HCT116 (cell line): Measurements from ENCODE around the gene ZNF606. TPM values are rescaled to one million over a fixed set of nuclear protein-coding genes. Genes with fewer than 3 reads are reported as not detected.

Experiments used
- ATAC-seq: fragments of 200-7000 bp; cut with Tn5 transposase; 2 replicates; pipeline ENCODE4 v1.9.1; 2020; ENCODE audit warnings: mild to moderate bottlenecking, moderate library complexity
- BruUV-seq: library from RNA; stranded (reverse); fragments of 400-500 nt; replicated peaks from 2 replicates; lab custom pipeline; 2021; lab: Mats Ljungman, UMichigan
- CTCF ChIA-PET: fragments of 300-600 bp; sonication (Branson Sonifier 250); formaldehyde crosslinking; loops from one replicate; lab custom pipeline; 2021; ENCODE audit warnings: antibody characterized with exemption; lab: Charles Lee
- POLR2A ChIA-PET: fragments of 300-600, 350-600 bp; sonication (Branson Sonifier 250); formaldehyde crosslinking; loops from one replicate; lab custom pipeline; 2021; ENCODE audit warnings: antibody characterized with exemption; lab: Charles Lee
- RAD21 ChIA-PET, 2 experiments: fragments of 300-600 bp; sonication (Branson Sonifier 250); formaldehyde crosslinking; loops; one replicate each; lab custom pipeline; 2023; ENCODE audit warnings: low total read pairs in 2 of 2; ENCODE audit not compliant: uncharacterized antibody in 2 of 2, unreplicated experiment in 2 of 2, low non-redundant PET in 1 of 2; lab: Charles Lee
- DNase-seq: peaks from one replicate; pipeline ENCODE4 v3.0.0-alpha.2; 2010; ENCODE audit warnings: low read depth, low spot score
- H2AFZ ChIP-seq: fragments of 200-600 bp; shearing (Covaris generic), sonication (generic); 2 replicates; pipeline ENCODE4 v1.6.1; 2017; ENCODE audit warnings: low read depth, mixed run types, mixed read lengths, antibody characterized with exemption, low read length; ENCODE audit not compliant: poor library complexity, severe bottlenecking
- H3K27ac ChIP-seq: 2 replicates; pipeline ENCODE4 v1.5.1; 2012; ENCODE audit warnings: low read depth, low read length
- H3K27me3 ChIP-seq: fragments of 200-600 bp; sonication (generic); 2 replicates; pipeline ENCODE4 v1.6.1; 2016; ENCODE audit warnings: mixed run types, low read length, mixed read lengths; ENCODE audit not compliant: insufficient read depth
- H3K36me3 ChIP-seq, 2 experiments: fragments of 200-500 bp in 1 of 2; fragments of 200-600 bp in 1 of 2; sonication (Bioruptor generic) in 1 of 2; sonication (generic) in 1 of 2; 2 replicates each; pipeline versions ENCODE4 v1.5.1 to v1.6.1; 2014 to 2016; ENCODE audit warnings: low read length in 2 of 2, inconsistent platforms in 1 of 2, mixed read lengths in 1 of 2, mixed run types in 1 of 2; ENCODE audit not compliant: insufficient read depth in 2 of 2, control insufficient read depth in 1 of 2
- H3K4me1 ChIP-seq, 2 experiments: fragments of 200-600 bp in 1 of 2; sonication (generic) in 1 of 2; 2 replicates each; pipeline versions ENCODE4 v1.5.1 to v1.6.1; 2012 to 2017; ENCODE audit warnings: low read length in 2 of 2, inconsistent platforms in 1 of 2, mild to moderate bottlenecking in 1 of 2, mixed read lengths in 1 of 2, mixed run types in 1 of 2, moderate library complexity in 1 of 2; ENCODE audit not compliant: insufficient read depth in 2 of 2, control insufficient read depth in 1 of 2
- H3K4me2 ChIP-seq: fragments of 200-600 bp; sonication (generic); 2 replicates; pipeline ENCODE4 v1.6.1; 2017; ENCODE audit warnings: mixed run types, low read length, mixed read lengths
- H3K4me3 ChIP-seq, 2 experiments: fragments of 200-600 bp in 1 of 2; sonication (generic) in 1 of 2; replicated peaks in 1 of 2; 2 replicates each; pipeline ENCODE4 v1.5.1; 2011 to 2016; ENCODE audit warnings: low read length in 2 of 2, control low read depth in 1 of 2, low read depth in 1 of 2, mild to moderate bottlenecking in 1 of 2, mixed read lengths in 1 of 2, mixed run types in 1 of 2
- H3K79me2 ChIP-seq: fragments of 200-600 bp; sonication (generic); 2 replicates; pipeline ENCODE4 v1.6.1; 2017; ENCODE audit warnings: mild to moderate bottlenecking, mixed run types, low read length, moderate library complexity, mixed read lengths; ENCODE audit not compliant: insufficient read depth
- H3K9ac ChIP-seq: fragments of 200-600 bp; sonication (generic); 2 replicates; pipeline ENCODE4 v1.6.1; 2016; ENCODE audit warnings: low read length, mixed read lengths
- H3K9me2 ChIP-seq: fragments of 200-600 bp; sonication (generic), shearing (Covaris generic); 2 replicates; pipeline ENCODE4 v1.6.1; 2017; ENCODE audit warnings: mixed run types, mild to moderate bottlenecking, moderate library complexity; ENCODE audit not compliant: insufficient read depth
- H3K9me3 ChIP-seq, 2 experiments: fragments of 200-500 bp in 1 of 2; fragments of 200-600 bp in 1 of 2; sonication (Bioruptor generic) in 1 of 2; sonication (generic) in 1 of 2; 2 replicates each; pipeline ENCODE4 v1.6.1; 2014 to 2017; ENCODE audit warnings: low read length in 2 of 2, mixed read lengths in 2 of 2, inconsistent platforms in 1 of 2, low read depth in 1 of 2, mild to moderate bottlenecking in 1 of 2, mixed run types in 1 of 2, moderate library complexity in 1 of 2; ENCODE audit not compliant: control insufficient read depth in 1 of 2, insufficient read depth in 1 of 2
- H4K20me1 ChIP-seq: fragments of 200-600 bp; sonication (generic), shearing (Covaris generic); 2 replicates; pipeline ENCODE4 v1.6.1; 2017; ENCODE audit warnings: mixed run types, mild to moderate bottlenecking, moderate library complexity; ENCODE audit not compliant: insufficient read depth
- CEBPB ChIP-seq: IDR thresholded peaks from 2 replicates; pipeline ENCODE4 v1.6.1; 2012; ENCODE audit warnings: low read depth
- CTCF ChIP-seq, 3 experiments: fragments of 200-600 bp in 1 of 3; sonication (generic) in 1 of 3; IDR thresholded peaks in 2 of 3; conservative IDR thresholded peaks in 1 of 3; 2 replicates each; pipeline ENCODE4 v1.5.1; 2012 to 2017; ENCODE audit warnings: low read depth in 2 of 3, low read length in 2 of 3, antibody characterized with exemption in 1 of 3, borderline replicate concordance in 1 of 3, control low read depth in 1 of 3, mild to moderate bottlenecking in 1 of 3, mixed read lengths in 1 of 3, mixed run types in 1 of 3, moderate library complexity in 1 of 3; ENCODE audit not compliant: insufficient read depth in 1 of 3
- EGR1 ChIP-seq: IDR thresholded peaks from 2 replicates; pipeline ENCODE4 v1.6.1; 2012; ENCODE audit warnings: low read depth
- ELF1 ChIP-seq: IDR thresholded peaks from 2 replicates; pipeline ENCODE4 v1.6.1; 2012; ENCODE audit warnings: low read depth, borderline replicate concordance
- EZH2 ChIP-seq: fragments of 200-600 bp; sonication (generic); IDR thresholded peaks from 2 replicates; pipeline ENCODE4 v1.6.1; 2017; ENCODE audit warnings: antibody characterized with exemption, mixed run types
- JUND ChIP-seq: IDR thresholded peaks from 2 replicates; pipeline ENCODE4 v1.6.1; 2012
- MAX ChIP-seq: IDR thresholded peaks from 2 replicates; pipeline ENCODE4 v1.6.1; 2012
- RAD21 ChIP-seq: IDR thresholded peaks from 2 replicates; pipeline ENCODE4 v1.6.1; 2012; ENCODE audit warnings: low read depth, mild to moderate bottlenecking
- REST ChIP-seq: IDR thresholded peaks from 2 replicates; pipeline ENCODE4 v1.6.1; 2012; ENCODE audit warnings: low read depth
- SP1 ChIP-seq: IDR thresholded peaks from 2 replicates; pipeline ENCODE4 v1.6.1; 2012; ENCODE audit warnings: low read depth
- SRF ChIP-seq: IDR thresholded peaks from 2 replicates; pipeline ENCODE4 v1.6.1; 2012; ENCODE audit warnings: low read depth
- TCF7L2 ChIP-seq: IDR thresholded peaks from 2 replicates; pipeline ENCODE4 v1.7.0; 2011; ENCODE audit warnings: borderline replicate concordance, inconsistent platforms; ENCODE audit not compliant: insufficient read depth, insufficient read length; ENCODE audit errors: extremely low read depth
- ZFX ChIP-seq: fragments of 450-650 bp; IDR thresholded peaks from 2 replicates; pipeline ENCODE4 v1.6.1; 2017
- ZNF274 ChIP-seq: fragments of 200-500 bp; sonication (Bioruptor generic); IDR thresholded peaks from 2 replicates; pipeline ENCODE4 v1.6.1; 2014; ENCODE audit warnings: mild to moderate bottlenecking, low read depth, low read length, inconsistent platforms
- intact Hi-C: fragments of 100-400 bp; cut with micrococcal nuclease; formaldehyde crosslinking; loops from 2 replicates; pipeline ENCODE4 v1.10.0; 2022
- total RNA-seq: library from RNA; stranded (reverse); gene quantifications from one replicate; pipeline ENCODE4 v1.2.1, GENCODE V29; 2021; ENCODE audit not compliant: unreplicated experiment

Gene ZNF606
- total RNA-seq, 1 experiment from 2014 or later, result 0.05 TPM

- Histone ChIP-seq H3K4me1 (no peaks in the 10 kb centered on the region), H3K4me2 (no peak overlapping the region), H3K27me3 (no peaks in the 10 kb centered on the region), H3K36me3 (no peaks in the 10 kb centered on the region), H3K9me3 (peaks cover 0 to 10% of the 10 kb centered on the region in 2 experiments; a peak in 2 of 4 replicates), H3K9ac (no peak overlapping the region), H3K4me3 (no peak overlapping the region), H3K9me2 (no peaks in the 10 kb centered on the region), H2AFZ (no peak overlapping the region), H3K79me2 (no peaks in the 10 kb centered on the region), H4K20me1 (no peaks in the 10 kb centered on the region), H3K27ac (no peak overlapping the region)
- no TSS peak for BruUV-seq
- ChIA-PET CTCF (no interaction called here), RAD21 (no interaction called here), POLR2A (no interaction called here)
- TF ChIP-seq JUND (no peak), ZNF274 (no peak), SP1 (no peak), EZH2 (no peak)
- ATAC-seq (no peak), DNase-seq (no peak)
- intact Hi-C loops, result no loop called here
Observed at GRCh38 chr19:58037927-58038687, 35.5 kb upstream of the ZNF606 start.

GRCh38 chr19:58035863-58036262 lies 33.2 kb upstream of the ZNF606 start:
- ATAC-seq (no peak), DNase-seq (no peak)
- Histone ChIP-seq H3K4me1 (no peaks in the 10 kb centered on the region), H3K9me3 (peaks cover 0 to 10% of the 10 kb centered on the region in 2 experiments; a peak in 2 of 4 replicates), H3K9me2 (no peaks in the 10 kb centered on the region), H3K4me2 (no peak overlapping the region), H3K9ac (no peak overlapping the region), H3K79me2 (no peaks in the 10 kb centered on the region), H3K27ac (no peak overlapping the region), H3K36me3 (no peaks in the 10 kb centered on the region), H4K20me1 (no peaks in the 10 kb centered on the region), H3K4me3 (no peak overlapping the region), H2AFZ (no peak overlapping the region), H3K27me3 (no peaks in the 10 kb centered on the region)
- ChIA-PET CTCF (no interaction called here), POLR2A (no interaction called here), RAD21 (no interaction called here)
- BruUV-seq, result no TSS peak
- intact Hi-C loops, result no loop called here
- no peak for TF ChIP-seq ELF1
- no peak for TF ChIP-seq REST
- TF ChIP-seq CTCF (IDR thresholded peaks at IDR 0.05 in 2 of 3, conservative IDR thresholded peaks at IDR 0.05 in 1 of 3; ENCODE audit: borderline replicate concordance in 1 of 3, insufficient read depth in 1 of 3, low read depth in 2 of 3, low read length in 2 of 3), result no peak
- no peak for TF ChIP-seq JUND
- no peak for TF ChIP-seq TCF7L2
- TF ChIP-seq ZFX, result no peak
- TF ChIP-seq SRF, result no peak
- TF ChIP-seq CEBPB, result no peak
- no peak for TF ChIP-seq EGR1
- no peak for TF ChIP-seq ZNF274
- TF ChIP-seq MAX, result no peak
- TF ChIP-seq SP1, result no peak
- TF ChIP-seq RAD21, result no peak
